Hepatocyte (in vitro differentiated cells): ENCODE data around the gene TBC1D9. TPM values are rescaled to one million over a fixed set of nuclear protein-coding genes. Genes with fewer than 3 reads are reported as not detected.

Source experiments
- DNase-seq: peaks from one replicate; pipeline ENCODE4 v3.0.0-alpha.2; 2016; ENCODE audit warnings: low spot score
- H2AFZ ChIP-seq: fragments of 200-600 bp; sonication (generic); 2 replicates; pipeline ENCODE4 v1.6.0; 2016; ENCODE audit warnings: antibody characterized with exemption, mild to moderate bottlenecking
- H3K27ac ChIP-seq: fragments of 200-600 bp; sonication (generic); 2 replicates; pipeline ENCODE4 v1.5.1; 2016; ENCODE audit warnings: mild to moderate bottlenecking
- H3K27me3 ChIP-seq: fragments of 200-600 bp; sonication (generic); 2 replicates; pipeline ENCODE4 v1.6.1; 2016
- H3K36me3 ChIP-seq: fragments of 200-600 bp; sonication (generic); replicated peaks from 2 replicates; pipeline ENCODE4 v1.5.1; 2016; ENCODE audit warnings: low read depth; ENCODE audit not compliant: insufficient read depth
- H3K4me1 ChIP-seq: fragments of 200-600 bp; sonication (generic); 2 replicates; pipeline ENCODE4 v1.5.1; 2016; ENCODE audit warnings: mild to moderate bottlenecking, moderate library complexity; ENCODE audit not compliant: insufficient read depth
- H3K4me2 ChIP-seq: fragments of 200-600 bp; sonication (generic); 2 replicates; pipeline ENCODE4 v1.6.0; 2016
- H3K4me3 ChIP-seq: fragments of 200-600 bp; sonication (generic); 2 replicates; pipeline ENCODE4 v1.5.1; 2016; ENCODE audit warnings: mild to moderate bottlenecking
- H3K79me2 ChIP-seq: fragments of 200-600 bp; sonication (generic); 2 replicates; pipeline ENCODE4 v1.6.0; 2017; ENCODE audit warnings: mild to moderate bottlenecking
- H3K9me2 ChIP-seq: fragments of 200-600 bp; sonication (generic); replicated peaks from 2 replicates; pipeline ENCODE4 v1.6.0; 2017; ENCODE audit warnings: mild to moderate bottlenecking; ENCODE audit not compliant: insufficient read depth
- H3K9me3 ChIP-seq: fragments of 200-600 bp; sonication (generic); 2 replicates; pipeline ENCODE4 v1.5.1; 2016; ENCODE audit warnings: low read depth, mild to moderate bottlenecking
- H4K20me1 ChIP-seq: fragments of 200-600 bp; sonication (generic); 2 replicates; pipeline ENCODE4 v1.6.0; 2016; ENCODE audit warnings: mild to moderate bottlenecking; ENCODE audit not compliant: insufficient read depth, poor library complexity, severe bottlenecking
- EZH2 ChIP-seq: fragments of 200-600 bp; sonication (generic); IDR thresholded peaks from 2 replicates; pipeline ENCODE4 v1.6.1; 2016; ENCODE audit warnings: antibody characterized with exemption, mild to moderate bottlenecking, borderline replicate concordance
- EZH2phosphoT487 ChIP-seq: fragments of 200-600 bp; sonication (generic); IDR thresholded peaks from one replicate; pipeline ENCODE4 v1.6.1; 2018; ENCODE audit warnings: antibody characterized with exemption, mild to moderate bottlenecking, low read depth, moderate library complexity; ENCODE audit not compliant: unreplicated experiment, severe bottlenecking
- WGBS: methylation state at CpG from one replicate; pipeline ENCODE4 v1.1.6; 2016; ENCODE audit warnings: low lambda C conversion rate; ENCODE audit errors: missing lambda C conversion rate; 5-methylcytosine and 5-hydroxymethylcytosine counted together
- polyA plus RNA-seq: library from polyadenylated mRNA; unstranded; fragments of >200 nt; fragmentation: Nextera tagmentation; extraction: Ambion mirVana; gene quantifications from 2 replicates; pipeline ENCODE4 v1.2.1, GENCODE V29; 2016
- total RNA-seq: library from RNA; depleted of rRNA; stranded (reverse); fragments of >200 nt; gene quantifications from 2 replicates; pipeline ENCODE4 v1.2.3, GENCODE V29; 2014
- TF ChIP-seq, protein P1 (sequence below): fragments of 200-600 bp; sonication (generic); IDR thresholded peaks from 2 replicates; pipeline ENCODE4 v1.5.1; 2016; ENCODE audit warnings: antibody characterized with exemption, mild to moderate bottlenecking; ENCODE audit not compliant: poor library complexity

The TBC1D9 gene
- total and polyA plus RNA-seq, 2 experiments from 2014 or later: 10.5 to 35.6 TPM

DNA sequence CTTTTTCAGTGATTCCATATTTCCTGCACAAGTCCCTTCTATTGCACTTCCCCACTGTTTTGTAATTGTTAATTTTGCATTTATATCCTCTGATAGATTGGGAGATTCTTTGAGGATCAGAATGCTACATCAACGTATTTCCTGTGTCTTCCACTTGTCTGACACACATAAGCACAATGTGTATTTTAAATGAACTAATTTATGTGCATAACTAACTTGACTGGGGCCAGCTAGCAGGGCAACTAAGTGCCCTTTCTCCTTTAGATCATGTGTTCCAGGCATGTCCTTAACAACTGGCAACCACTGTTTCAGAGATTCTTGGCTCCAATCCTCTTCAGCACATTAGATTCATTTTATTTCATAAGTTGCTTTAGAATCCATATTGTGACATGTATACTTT is 171.7 kb downstream of the TBC1D9 start:
- Histone ChIP-seq H3K9me2 (no peaks in the 10 kb centered on the region), H3K9me3 (no peaks in the 10 kb centered on the region), H3K27me3 (peaks cover 7% of the 10 kb centered on the region), H3K27ac (no peak overlapping the region), H3K79me2 (no peaks in the 10 kb centered on the region), H3K4me1 (no peaks in the 10 kb centered on the region), H3K36me3 (no peaks in the 10 kb centered on the region), H4K20me1 (no peaks in the 10 kb centered on the region), H3K4me2 (no peak overlapping the region), H2AFZ (no peak overlapping the region), H3K4me3 (no peak overlapping the region)
- DNase-seq: no peak
- WGBS: 70% methylated on average over 1 of the region's 1 CpG
- TF ChIP-seq, protein P1, sequence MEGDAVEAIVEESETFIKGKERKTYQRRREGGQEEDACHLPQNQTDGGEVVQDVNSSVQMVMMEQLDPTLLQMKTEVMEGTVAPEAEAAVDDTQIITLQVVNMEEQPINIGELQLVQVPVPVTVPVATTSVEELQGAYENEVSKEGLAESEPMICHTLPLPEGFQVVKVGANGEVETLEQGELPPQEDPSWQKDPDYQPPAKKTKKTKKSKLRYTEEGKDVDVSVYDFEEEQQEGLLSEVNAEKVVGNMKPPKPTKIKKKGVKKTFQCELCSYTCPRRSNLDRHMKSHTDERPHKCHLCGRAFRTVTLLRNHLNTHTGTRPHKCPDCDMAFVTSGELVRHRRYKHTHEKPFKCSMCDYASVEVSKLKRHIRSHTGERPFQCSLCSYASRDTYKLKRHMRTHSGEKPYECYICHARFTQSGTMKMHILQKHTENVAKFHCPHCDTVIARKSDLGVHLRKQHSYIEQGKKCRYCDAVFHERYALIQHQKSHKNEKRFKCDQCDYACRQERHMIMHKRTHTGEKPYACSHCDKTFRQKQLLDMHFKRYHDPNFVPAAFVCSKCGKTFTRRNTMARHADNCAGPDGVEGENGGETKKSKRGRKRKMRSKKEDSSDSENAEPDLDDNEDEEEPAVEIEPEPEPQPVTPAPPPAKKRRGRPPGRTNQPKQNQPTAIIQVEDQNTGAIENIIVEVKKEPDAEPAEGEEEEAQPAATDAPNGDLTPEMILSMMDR: no peak
- no peak for TF ChIP-seq EZH2phosphoT487
- no peak for TF ChIP-seq EZH2

DNA sequence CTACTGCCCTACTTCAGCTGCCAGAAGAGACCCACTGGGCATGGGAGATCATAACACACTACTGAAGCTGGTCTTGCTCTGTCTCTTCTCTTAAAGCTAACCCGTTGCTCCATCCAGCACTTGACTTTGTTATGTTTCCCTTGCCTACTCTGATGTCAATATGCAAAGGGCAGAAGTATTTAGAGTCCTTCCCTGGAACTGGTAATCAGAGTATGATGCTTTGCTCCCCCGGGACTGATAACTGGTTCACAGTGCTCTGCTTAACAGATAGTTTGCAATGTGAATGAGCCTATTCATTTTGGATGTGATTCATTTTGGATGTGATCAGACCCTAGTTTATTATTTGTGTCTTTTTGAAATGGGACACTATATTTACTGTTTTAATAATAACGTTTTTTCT is 175.1 kb downstream of the TBC1D9 start:
- no peaks in the 10 kb centered on the region for H3K9me2 ChIP-seq
- DNase-seq: no peak
- TF ChIP-seq, protein P1: no peak
- TF ChIP-seq EZH2phosphoT487: no peak
- TF ChIP-seq EZH2: no peak
- H4K20me1 ChIP-seq: no peaks in the 10 kb centered on the region
- no peaks in the 10 kb centered on the region for H3K79me2 ChIP-seq
- H3K27ac ChIP-seq: no peak overlapping the region
- no peaks in the 10 kb centered on the region for H3K36me3 ChIP-seq
- H3K27me3 ChIP-seq: peaks cover 18% of the 10 kb centered on the region
- 60% methylated on average over 3 of the region's 3 CpGs for WGBS
- no peak overlapping the region for H3K4me3 ChIP-seq
- H3K9me3 ChIP-seq: no peaks in the 10 kb centered on the region
- H2AFZ ChIP-seq: no peak overlapping the region
- H3K4me1 ChIP-seq: no peaks in the 10 kb centered on the region
- H3K4me2 ChIP-seq: no peak overlapping the region

DNA sequence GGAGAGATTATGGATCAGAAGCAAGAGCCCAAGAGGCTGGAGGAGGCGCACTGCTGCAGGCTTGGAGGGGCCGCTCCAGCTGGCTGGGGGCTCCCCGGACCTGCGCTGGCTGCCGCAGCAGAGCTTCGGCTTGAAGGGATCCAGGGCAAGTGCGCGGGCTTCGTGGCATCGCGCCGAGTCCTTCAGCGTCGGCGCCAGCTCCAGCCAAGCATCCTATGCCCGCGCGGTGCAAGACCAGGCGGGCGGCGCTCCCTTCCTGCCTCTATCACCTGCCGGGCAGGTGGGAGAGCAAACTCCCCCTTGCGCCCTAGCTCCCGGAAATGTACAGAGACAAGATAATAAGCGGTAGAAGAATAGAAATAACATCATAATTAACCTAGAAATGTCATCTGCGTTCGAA is 176.9 kb downstream of the TBC1D9 start:
- no peak overlapping the region for H3K27ac ChIP-seq
- H3K27me3 ChIP-seq: peaks cover 18% of the 10 kb centered on the region
- H3K4me3 ChIP-seq: no peak overlapping the region
- H4K20me1 ChIP-seq: no peaks in the 10 kb centered on the region
- no peaks in the 10 kb centered on the region for H3K79me2 ChIP-seq
- H3K36me3 ChIP-seq: no peaks in the 10 kb centered on the region
- 85% methylated on average over 27 of the region's 27 CpGs for WGBS
- no peaks in the 10 kb centered on the region for H3K9me2 ChIP-seq
- H3K4me1 ChIP-seq: no peaks in the 10 kb centered on the region
- no peak for TF ChIP-seq EZH2phosphoT487
- TF ChIP-seq, protein P1: no peak
- no peak for TF ChIP-seq EZH2
- no peak overlapping the region for H3K4me2 ChIP-seq
- H3K9me3 ChIP-seq: no peaks in the 10 kb centered on the region
- H2AFZ ChIP-seq: no peak overlapping the region
- DNase-seq: no peak

DNA sequence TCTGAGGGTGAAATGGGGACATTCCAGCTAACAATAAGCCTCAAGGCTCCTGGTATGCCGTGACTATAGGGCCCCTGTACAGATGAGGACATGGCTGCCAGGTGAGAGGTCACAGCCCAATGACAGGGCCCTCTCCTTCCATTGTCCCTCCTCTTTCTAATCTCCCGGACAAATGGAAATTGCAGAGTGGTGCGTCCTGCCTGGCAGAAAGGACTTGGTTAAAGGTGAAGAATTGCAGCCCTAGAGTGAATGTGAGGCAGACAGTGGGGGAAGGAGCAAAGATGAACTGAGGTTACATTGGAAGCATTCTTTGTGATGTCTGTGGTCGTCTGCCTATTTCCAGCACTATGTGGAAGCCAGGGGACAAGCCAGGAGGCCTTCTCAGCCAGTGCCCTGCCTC is 180.7 kb downstream of the TBC1D9 start:
- Histone ChIP-seq H3K4me2 (no peak overlapping the region), H4K20me1 (no peaks in the 10 kb centered on the region), H3K9me2 (no peaks in the 10 kb centered on the region), H3K79me2 (no peaks in the 10 kb centered on the region), H3K4me3 (no peak overlapping the region), H3K27me3 (peaks cover 30% of the 10 kb centered on the region), H3K36me3 (no peaks in the 10 kb centered on the region), H2AFZ (no peak overlapping the region), H3K9me3 (no peaks in the 10 kb centered on the region), H3K27ac (no peak overlapping the region), H3K4me1 (no peaks in the 10 kb centered on the region)
- TF ChIP-seq EZH2phosphoT487 (no peak), EZH2 (no peak)
- TF ChIP-seq, protein P1: no peak
- no peak for DNase-seq
- WGBS: 67% methylated on average over 4 of the region's 4 CpGs
